HEK293 (cell line): Measurements from ENCODE around the gene SLC25A47.

Experiments
- KLF16 ChIP-seq: fragments of 450-650 bp; formaldehyde crosslinking; IDR thresholded peaks from 2 replicates; pipeline ENCODE4 v1.5.1; 2017; ENCODE audit warnings: missing biosample characterization, missing genetic modification characterization
- PRDM10 ChIP-seq: fragments of 450-650 bp; formaldehyde crosslinking; IDR thresholded peaks from 2 replicates; pipeline ENCODE4 v1.5.1; 2016; ENCODE audit warnings: missing biosample characterization, missing genetic modification characterization
- ZNF121 ChIP-seq: fragments of 450-650 bp; formaldehyde crosslinking; IDR thresholded peaks from 2 replicates; pipeline ENCODE4 v1.5.1; 2016; ENCODE audit warnings: missing biosample characterization, missing genetic modification characterization
- ZNF138 ChIP-seq: fragments of 450-650 bp; formaldehyde crosslinking; IDR thresholded peaks from 2 replicates; pipeline ENCODE4 v1.5.1; 2016; ENCODE audit warnings: missing biosample characterization, missing genetic modification characterization, borderline replicate concordance
- ZNF335 ChIP-seq: fragments of 450-650 bp; formaldehyde crosslinking; conservative IDR thresholded peaks from 2 replicates; pipeline ENCODE4 v1.5.1; 2016; ENCODE audit warnings: missing biosample characterization, missing genetic modification characterization
- ZNF404 ChIP-seq: fragments of 450-650 bp; formaldehyde crosslinking; IDR thresholded peaks from 2 replicates; pipeline ENCODE4 v1.5.1; 2017; ENCODE audit warnings: missing biosample characterization, missing genetic modification characterization
- ZNF48 ChIP-seq: fragments of 450-650 bp; formaldehyde crosslinking; IDR thresholded peaks from 2 replicates; pipeline ENCODE4 v1.5.1; 2016; ENCODE audit warnings: missing biosample characterization, missing genetic modification characterization
- ZNF692 ChIP-seq: fragments of 450-650 bp; formaldehyde crosslinking; IDR thresholded peaks from 2 replicates; pipeline ENCODE4 v1.5.1; 2016; ENCODE audit warnings: missing biosample characterization, missing genetic modification characterization
- ZNF777 ChIP-seq: fragments of 450-650 bp; formaldehyde crosslinking; IDR thresholded peaks from 2 replicates; pipeline ENCODE4 v1.5.1; 2017; ENCODE audit warnings: missing biosample characterization, missing genetic modification characterization, borderline replicate concordance
- TF ChIP-seq, protein P1 (sequence below): fragments of 450-650 bp; formaldehyde crosslinking; IDR thresholded peaks from 2 replicates; pipeline ENCODE4 v1.5.1; 2016; ENCODE audit warnings: missing biosample characterization, missing genetic modification characterization
- TF ChIP-seq, protein P2 (sequence below): IDR thresholded peaks from 2 replicates; pipeline ENCODE4 v1.6.1; 2011; ENCODE audit warnings: mild to moderate bottlenecking, low read depth, low read length, borderline replicate concordance
- TF ChIP-seq, protein P3 (sequence below): fragments of 450-650 bp; formaldehyde crosslinking; IDR thresholded peaks from 2 replicates; pipeline ENCODE4 v1.5.1; 2016; ENCODE audit warnings: missing biosample characterization, missing genetic modification characterization, borderline replicate concordance
- TF ChIP-seq, protein P4 (sequence below): fragments of 450-650 bp; formaldehyde crosslinking; IDR thresholded peaks from 2 replicates; pipeline ENCODE4 v1.5.1; 2016; ENCODE audit warnings: missing biosample characterization, missing genetic modification characterization
- TF ChIP-seq, protein P5 (sequence below): fragments of 450-650 bp; formaldehyde crosslinking; IDR thresholded peaks from 2 replicates; pipeline ENCODE4 v1.5.1; 2016; ENCODE audit warnings: missing biosample characterization, missing genetic modification characterization

GRCh38 chr14:100297320-100298300 lies 25.5 kb upstream of the SLC25A47 start:
- TF ChIP-seq ZNF692 (tag by site-specific recombination) (no peak), ZNF48 (tag by site-specific recombination) (no peak), ZNF121 (tag by site-specific recombination) (no peak), KLF16 (no peak), ZNF138 (tag by site-specific recombination) (no peak), ZNF777 (tag by site-specific recombination) (no peak), ZNF404 (tag by site-specific recombination) (no peak), PRDM10 (tag by site-specific recombination) (no peak), ZNF335 (tag by site-specific recombination) (no peak)
- TF ChIP-seq, protein P1, sequence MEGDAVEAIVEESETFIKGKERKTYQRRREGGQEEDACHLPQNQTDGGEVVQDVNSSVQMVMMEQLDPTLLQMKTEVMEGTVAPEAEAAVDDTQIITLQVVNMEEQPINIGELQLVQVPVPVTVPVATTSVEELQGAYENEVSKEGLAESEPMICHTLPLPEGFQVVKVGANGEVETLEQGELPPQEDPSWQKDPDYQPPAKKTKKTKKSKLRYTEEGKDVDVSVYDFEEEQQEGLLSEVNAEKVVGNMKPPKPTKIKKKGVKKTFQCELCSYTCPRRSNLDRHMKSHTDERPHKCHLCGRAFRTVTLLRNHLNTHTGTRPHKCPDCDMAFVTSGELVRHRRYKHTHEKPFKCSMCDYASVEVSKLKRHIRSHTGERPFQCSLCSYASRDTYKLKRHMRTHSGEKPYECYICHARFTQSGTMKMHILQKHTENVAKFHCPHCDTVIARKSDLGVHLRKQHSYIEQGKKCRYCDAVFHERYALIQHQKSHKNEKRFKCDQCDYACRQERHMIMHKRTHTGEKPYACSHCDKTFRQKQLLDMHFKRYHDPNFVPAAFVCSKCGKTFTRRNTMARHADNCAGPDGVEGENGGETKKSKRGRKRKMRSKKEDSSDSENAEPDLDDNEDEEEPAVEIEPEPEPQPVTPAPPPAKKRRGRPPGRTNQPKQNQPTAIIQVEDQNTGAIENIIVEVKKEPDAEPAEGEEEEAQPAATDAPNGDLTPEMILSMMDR (tag by site-specific recombination), result no peak
- TF ChIP-seq, protein P2, sequence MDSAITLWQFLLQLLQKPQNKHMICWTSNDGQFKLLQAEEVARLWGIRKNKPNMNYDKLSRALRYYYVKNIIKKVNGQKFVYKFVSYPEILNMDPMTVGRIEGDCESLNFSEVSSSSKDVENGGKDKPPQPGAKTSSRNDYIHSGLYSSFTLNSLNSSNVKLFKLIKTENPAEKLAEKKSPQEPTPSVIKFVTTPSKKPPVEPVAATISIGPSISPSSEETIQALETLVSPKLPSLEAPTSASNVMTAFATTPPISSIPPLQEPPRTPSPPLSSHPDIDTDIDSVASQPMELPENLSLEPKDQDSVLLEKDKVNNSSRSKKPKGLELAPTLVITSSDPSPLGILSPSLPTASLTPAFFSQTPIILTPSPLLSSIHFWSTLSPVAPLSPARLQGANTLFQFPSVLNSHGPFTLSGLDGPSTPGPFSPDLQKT, result no peak
- TF ChIP-seq, protein P3, sequence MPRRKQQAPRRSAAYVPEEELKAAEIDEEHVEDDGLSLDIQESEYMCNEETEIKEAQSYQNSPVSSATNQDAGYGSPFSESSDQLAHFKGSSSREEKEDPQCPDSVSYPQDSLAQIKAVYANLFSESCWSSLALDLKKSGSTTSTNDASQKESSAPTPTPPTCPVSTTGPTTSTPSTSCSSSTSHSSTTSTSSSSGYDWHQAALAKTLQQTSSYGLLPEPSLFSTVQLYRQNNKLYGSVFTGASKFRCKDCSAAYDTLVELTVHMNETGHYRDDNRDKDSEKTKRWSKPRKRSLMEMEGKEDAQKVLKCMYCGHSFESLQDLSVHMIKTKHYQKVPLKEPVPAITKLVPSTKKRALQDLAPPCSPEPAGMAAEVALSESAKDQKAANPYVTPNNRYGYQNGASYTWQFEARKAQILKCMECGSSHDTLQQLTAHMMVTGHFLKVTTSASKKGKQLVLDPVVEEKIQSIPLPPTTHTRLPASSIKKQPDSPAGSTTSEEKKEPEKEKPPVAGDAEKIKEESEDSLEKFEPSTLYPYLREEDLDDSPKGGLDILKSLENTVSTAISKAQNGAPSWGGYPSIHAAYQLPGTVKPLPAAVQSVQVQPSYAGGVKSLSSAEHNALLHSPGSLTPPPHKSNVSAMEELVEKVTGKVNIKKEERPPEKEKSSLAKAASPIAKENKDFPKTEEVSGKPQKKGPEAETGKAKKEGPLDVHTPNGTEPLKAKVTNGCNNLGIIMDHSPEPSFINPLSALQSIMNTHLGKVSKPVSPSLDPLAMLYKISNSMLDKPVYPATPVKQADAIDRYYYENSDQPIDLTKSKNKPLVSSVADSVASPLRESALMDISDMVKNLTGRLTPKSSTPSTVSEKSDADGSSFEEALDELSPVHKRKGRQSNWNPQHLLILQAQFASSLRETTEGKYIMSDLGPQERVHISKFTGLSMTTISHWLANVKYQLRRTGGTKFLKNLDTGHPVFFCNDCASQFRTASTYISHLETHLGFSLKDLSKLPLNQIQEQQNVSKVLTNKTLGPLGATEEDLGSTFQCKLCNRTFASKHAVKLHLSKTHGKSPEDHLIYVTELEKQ, result no peak
- TF ChIP-seq, protein P4, sequence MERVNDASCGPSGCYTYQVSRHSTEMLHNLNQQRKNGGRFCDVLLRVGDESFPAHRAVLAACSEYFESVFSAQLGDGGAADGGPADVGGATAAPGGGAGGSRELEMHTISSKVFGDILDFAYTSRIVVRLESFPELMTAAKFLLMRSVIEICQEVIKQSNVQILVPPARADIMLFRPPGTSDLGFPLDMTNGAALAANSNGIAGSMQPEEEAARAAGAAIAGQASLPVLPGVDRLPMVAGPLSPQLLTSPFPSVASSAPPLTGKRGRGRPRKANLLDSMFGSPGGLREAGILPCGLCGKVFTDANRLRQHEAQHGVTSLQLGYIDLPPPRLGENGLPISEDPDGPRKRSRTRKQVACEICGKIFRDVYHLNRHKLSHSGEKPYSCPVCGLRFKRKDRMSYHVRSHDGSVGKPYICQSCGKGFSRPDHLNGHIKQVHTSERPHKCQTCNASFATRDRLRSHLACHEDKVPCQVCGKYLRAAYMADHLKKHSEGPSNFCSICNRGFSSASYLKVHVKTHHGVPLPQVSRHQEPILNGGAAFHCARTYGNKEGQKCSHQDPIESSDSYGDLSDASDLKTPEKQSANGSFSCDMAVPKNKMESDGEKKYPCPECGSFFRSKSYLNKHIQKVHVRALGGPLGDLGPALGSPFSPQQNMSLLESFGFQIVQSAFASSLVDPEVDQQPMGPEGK, result no peak
- TF ChIP-seq, protein P5, sequence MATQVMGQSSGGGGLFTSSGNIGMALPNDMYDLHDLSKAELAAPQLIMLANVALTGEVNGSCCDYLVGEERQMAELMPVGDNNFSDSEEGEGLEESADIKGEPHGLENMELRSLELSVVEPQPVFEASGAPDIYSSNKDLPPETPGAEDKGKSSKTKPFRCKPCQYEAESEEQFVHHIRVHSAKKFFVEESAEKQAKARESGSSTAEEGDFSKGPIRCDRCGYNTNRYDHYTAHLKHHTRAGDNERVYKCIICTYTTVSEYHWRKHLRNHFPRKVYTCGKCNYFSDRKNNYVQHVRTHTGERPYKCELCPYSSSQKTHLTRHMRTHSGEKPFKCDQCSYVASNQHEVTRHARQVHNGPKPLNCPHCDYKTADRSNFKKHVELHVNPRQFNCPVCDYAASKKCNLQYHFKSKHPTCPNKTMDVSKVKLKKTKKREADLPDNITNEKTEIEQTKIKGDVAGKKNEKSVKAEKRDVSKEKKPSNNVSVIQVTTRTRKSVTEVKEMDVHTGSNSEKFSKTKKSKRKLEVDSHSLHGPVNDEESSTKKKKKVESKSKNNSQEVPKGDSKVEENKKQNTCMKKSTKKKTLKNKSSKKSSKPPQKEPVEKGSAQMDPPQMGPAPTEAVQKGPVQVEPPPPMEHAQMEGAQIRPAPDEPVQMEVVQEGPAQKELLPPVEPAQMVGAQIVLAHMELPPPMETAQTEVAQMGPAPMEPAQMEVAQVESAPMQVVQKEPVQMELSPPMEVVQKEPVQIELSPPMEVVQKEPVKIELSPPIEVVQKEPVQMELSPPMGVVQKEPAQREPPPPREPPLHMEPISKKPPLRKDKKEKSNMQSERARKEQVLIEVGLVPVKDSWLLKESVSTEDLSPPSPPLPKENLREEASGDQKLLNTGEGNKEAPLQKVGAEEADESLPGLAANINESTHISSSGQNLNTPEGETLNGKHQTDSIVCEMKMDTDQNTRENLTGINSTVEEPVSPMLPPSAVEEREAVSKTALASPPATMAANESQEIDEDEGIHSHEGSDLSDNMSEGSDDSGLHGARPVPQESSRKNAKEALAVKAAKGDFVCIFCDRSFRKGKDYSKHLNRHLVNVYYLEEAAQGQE (tag by site-specific recombination), result no peak
